Posterior cingulate gyrus (tissue), 11 donors: Measurements from ENCODE around the gene CCL28.

ENCODE experiments used
- DNase-seq, 10 donors: peaks; one replicate each; pipeline versions ENCODE4 v3.0.0 to v3.0.0-alpha.2; 2020 to 2021; ENCODE audit warnings: mixed read lengths in 3 of 10
- intact Hi-C: fragments of 100-400 bp; cut with DNase I; formaldehyde crosslinking; loops from one replicate; pipeline ENCODE4 v1.15.1; 2023

Gene CCL28

DNA sequence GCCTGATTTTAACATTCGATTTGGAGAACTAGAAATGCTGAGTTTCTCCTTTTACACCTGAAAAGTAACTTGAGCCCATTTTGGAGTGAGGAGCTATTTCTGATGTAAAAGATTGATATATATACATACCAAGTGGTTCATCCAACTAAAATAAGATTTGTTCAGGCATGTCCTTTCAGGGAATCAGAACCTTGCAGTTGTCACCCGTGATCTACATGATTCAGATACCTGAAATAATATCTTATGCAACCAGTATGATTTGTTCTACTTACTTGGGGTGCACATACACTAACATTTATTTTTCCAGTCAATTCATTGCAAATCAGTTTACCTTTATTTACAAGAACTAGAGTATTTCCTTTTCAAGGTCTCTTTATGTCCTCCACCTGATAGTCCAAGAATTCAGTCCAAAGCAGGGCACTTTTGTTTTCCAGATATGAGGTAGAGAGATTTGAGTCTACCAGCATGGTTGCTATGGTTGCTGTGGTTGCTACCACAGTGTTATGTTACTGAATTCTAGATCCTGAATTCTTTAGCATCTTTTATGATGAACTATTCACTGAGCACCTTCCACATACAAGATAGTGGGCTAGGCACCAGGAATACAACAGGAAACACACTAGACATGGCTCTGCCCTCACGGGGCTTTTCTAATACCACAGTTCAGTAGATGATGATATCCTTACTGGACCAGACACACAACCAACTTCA lies 49.3 kb downstream of the CCL28 start:
- DNase-seq: no peak
- intact Hi-C loops: no loop called here

DNA sequence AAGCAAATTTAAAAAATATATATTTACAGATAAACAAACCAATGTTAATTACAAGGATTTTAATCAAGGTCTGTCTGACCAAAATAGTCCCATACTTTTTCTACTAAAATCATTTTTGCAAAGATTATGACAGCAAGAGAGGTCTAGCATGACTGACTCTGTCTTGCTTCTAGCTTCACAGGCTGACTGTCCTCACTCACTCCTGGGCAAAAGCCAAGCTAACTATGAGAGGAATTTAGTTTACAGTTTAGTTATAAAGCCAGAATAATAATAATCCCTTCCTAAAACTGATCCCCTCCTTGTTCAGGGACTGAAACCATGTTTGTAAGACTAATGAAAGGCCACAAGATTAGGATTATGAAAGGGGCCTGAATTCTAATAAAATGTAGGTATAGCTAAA lies 53.5 kb downstream of the CCL28 start:
- no peak for DNase-seq
- intact Hi-C loops: no loop called here

DNA sequence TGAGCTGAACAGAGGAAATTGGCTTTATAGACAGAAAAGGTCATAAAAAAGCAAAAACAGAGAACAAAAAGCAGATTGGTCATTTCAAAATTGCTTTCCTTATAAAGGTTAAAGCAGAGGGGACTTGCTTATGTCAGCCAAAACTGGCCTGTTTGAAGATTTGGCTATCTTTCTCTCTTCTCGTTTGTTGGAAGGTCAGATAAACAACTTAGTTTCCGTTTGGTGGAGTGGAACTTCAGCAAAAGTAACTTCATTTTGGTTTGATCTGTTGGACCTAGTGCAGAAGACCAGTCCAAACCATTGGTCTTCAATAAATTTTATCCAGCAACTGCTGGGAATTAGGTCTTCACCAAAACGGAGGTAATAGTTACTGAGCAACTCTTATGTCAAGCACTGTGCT lies 53.9 kb downstream of the CCL28 start:
- intact Hi-C loops: no loop called here
- no peak for DNase-seq

DNA sequence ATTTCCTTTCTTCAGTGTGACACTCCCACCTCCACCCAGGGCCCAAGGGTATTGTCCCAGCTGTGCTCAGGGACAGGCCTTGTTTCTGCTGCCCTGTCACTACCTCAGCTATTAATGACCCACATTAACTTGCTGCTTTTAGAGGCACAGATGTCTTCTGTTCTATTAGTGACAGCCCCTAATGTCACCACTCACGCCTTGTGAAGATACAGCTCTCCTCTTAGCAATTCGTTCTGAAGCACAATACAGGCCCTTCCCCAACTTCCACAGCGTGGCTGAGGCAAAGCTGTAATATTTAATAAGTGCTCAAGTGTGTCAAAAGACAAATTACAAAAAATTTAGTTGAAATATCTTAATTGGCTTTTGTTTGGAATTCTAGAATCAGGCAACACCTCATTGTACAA lies 54.3 kb downstream of the CCL28 start:
- DNase-seq: no peak
- intact Hi-C loops: no loop called here

DNA sequence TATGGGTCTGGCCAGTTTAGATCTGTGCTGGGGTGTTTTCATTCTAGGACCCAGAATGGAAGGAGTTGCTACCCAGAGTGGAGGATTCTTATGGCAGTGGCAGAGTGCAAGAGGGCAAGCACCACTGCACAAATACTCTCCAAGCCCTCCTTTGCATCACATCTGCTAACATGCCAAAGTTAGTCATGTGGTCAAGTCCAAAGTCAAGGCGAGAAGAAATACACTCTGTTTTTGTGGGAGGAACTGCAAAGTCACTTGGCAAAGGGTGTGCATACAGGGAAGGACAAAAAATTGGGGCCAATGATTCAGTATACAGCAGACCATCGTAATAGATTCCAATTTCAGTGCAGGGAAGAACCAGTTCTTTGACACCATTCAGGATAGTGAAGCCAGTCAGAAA lies 55.1 kb downstream of the CCL28 start:
- intact Hi-C loops: no loop called here
- DNase-seq: no peak

DNA sequence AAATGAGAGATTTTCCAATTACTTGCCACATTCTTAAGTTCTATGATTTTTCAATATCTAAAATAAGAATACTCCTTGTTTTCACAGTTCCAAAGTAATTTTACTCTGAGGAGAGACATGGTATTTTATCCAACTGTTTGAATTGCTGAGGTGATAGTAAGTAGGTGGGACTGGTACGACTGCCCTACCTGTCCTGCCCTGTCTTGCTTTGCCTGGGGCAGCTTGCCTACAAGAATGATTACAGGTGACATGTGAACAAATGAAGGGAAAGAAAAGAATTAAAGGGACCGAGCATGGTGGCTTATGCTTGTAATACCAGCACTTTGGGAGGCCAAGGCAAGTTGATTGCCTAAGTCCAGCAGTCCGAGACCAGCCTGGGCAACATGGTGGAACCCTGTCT lies 57.4 kb downstream of the CCL28 start:
- intact Hi-C loops: no loop called here
- no peak for DNase-seq

DNA sequence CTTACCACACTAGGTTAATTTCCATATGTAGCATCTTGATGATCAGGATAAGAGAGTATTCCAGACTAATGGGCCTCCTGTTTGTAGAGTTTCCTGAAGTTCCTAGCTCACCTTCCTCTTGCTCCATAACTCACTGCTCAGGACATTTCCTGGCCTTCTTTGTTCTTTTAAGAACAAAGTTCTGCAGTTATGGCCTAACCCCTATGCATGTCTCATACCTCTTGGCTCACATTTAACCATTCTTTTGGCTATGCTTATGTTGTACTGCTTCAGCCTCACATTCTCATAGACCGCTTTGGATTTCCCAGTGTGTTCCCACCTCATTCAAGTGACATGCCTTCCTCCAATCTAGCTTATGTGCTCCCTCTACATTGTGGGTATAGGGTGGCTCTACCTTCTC lies 58.5 kb downstream of the CCL28 start:
- no peak for DNase-seq

DNA sequence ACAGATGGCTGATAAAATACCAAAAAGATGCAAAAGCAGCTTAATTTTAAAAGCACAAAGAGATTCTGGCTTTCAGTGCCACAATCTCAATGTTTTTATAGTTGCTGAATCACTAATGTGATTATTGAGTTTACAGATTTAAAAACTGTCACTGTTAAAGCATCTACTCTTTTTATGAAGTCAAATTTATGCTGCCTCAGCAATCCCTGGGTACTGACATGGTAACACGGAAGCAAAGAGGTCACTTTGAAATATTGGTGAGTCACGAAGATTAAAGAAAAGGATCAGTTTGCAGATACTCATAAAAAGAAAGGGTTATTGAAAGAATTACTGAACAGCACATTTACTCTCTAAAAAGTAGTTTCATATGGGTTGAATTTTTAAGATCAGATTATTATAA lies 59.3 kb downstream of the CCL28 start:
- no peak for DNase-seq
- intact Hi-C loops: no loop called here

More for the DNA sequence above, 58.5 kb downstream of the CCL28 start:
- intact Hi-C loops: no loop called here

DNA sequence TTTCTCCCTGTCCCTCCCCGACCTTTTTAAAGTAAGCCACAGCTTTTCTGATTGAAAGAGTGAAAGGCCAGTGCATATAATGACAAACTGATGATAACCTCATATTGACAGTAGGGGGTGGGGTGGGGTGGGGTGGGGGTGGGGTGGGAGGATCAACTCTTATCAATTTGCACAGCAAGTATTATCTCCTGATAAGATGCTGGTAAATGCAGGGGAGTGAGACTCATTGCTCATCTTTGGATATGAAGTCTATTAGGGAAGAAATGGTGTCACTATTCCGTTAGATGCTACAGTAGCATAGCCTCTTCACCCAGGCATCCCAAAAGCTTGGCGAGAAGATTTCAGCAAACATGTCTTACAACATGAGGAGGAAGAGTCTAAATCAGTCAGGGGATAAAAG lies 60.1 kb downstream of the CCL28 start:
- DNase-seq: no peak
- intact Hi-C loops: no loop called here

DNA sequence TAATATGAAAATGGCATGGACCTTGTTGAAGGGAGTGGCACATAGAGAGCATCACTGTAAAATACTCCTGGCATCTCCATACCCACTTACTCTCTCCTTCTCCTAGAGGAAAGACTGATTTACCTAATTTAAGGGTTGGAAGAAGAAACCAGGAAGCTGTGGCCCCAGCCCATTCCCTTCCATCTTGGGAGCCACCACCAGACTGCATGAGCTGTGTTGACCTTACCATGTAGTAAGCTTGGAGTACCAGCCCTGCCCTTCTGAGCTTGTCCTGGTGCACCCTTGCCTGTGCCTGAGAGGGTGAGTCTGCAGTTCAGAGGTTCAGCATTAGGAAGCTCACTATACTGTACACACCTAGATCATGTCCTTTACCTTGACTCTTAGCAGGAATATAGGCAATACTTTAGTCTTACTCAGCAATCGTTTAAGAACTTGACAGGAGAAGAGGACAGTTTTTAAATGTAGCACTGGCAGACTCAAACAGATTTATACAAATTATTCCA lies 63.3 kb downstream of the CCL28 start:
- no peak for DNase-seq
- intact Hi-C loops: no loop called here

DNA sequence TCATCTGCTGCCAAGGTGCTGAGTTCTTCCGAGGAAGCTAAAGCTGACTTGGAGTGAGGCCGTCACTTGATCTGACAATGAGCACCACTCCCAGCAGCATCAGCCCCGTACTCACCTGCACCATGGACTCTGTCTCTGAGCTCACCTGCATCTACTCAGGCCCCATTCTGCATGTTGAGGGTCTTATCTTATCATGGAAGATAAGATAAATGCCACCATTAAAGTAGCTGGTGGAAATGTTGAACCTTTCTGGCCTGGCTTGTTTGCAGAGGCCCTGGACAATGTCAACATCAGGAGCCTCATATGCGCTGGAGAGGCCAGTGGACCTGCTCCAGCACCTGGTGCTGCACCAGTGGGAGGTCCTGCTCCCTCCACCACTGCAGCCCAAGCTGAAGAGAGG lies 64.0 kb downstream of the CCL28 start:
- intact Hi-C loops: no loop called here
- DNase-seq: no peak

DNA sequence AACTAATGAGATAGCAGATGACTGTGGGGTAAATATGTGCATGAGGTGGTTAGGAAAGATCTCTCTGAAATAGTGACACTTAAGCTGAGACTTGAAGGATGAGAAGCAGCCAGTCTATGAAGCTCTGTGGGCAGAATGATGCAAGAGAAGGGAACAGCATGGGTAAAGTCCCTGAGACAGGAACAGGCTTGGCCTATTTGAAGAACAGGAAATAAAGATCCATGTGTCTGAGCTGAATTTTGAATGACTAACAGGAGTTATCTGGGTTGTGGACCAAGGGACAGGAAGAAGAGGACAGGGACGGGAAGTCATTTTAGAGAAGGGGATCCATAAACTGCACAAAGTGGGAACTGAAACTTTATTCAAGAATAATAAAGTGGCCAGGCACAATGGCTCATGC lies 73.3 kb downstream of the CCL28 start:
- intact Hi-C loops: no loop called here
- no peak for DNase-seq

DNA sequence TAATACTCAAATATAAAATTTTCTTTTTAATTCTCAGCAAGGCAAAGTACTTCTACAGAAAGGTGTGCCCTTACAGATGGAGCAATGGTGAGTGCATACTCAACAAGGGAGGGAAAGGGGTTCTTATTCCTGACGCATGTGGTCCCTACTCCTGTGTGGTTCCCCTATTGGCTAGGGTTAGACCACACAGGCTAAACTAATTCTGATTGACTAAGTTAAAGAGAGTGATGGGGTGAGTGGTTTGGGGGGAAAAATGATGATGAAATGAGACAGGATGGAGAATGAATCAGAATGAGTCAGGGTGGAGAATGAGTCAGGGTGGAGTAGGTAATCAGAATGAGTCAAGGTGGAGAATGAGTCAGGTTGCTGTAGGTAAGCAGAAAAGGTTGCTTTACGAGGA lies 76.0 kb downstream of the CCL28 start:
- intact Hi-C loops: no loop called here

DNA sequence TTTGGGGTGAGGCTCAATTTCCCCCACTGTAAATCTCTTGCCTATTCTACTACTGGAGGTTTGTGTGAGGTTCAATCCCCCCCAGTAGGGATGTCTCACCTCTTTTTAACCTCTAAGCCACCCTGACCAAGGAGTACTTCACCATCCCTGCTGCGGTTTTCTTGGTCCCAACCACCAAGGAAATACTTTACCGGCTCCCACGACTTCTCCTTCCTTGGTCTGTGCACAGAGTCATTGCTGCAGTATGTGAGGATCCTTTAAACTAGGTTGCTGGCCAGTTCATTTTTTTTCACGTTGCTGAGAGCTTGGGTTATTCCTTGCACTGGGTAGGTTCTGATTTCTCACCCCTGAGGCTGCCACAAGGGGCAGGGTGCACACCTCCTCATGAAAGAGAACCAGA lies 76.5 kb downstream of the CCL28 start:
- intact Hi-C loops: no loop called here
- no peak for DNase-seq

More for the DNA sequence above, 76.0 kb downstream of the CCL28 start:
- DNase-seq: no peak

DNA sequence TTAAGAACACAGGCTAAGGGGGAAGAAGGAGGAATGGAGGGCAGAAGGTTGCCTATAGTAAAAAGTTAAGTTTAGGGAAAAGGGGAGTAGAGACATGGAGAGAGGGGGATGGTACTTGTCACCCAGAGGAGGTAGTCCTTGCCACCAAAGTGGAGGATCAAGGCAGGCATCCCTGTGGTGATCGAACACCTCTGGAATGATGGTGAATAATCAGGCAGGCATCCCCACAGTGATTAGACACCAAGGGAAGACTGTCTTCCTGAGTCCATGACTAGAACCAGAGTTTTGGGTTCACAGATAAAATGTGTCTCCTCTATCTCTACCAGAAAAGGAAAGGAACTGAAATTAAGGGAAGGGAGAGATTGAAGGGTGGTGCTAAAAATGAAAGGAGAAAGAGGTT lies 79.8 kb downstream of the CCL28 start:
- intact Hi-C loops: no loop called here

More for the DNA sequence above, 79.8 kb downstream of the CCL28 start:
- DNase-seq: no peak
